Lower leg skin (tissue), 3 donors: ENCODE data around the gene CLDN14.

Experiments used
- POLR2A ChIP-seq, 2 donors: fragments of 450-650 bp; IDR thresholded peaks; one replicate each; pipeline ENCODE4 v1.6.1; 2016 to 2017; ENCODE audit warnings: antibody characterized with exemption in 2 of 2, mild to moderate bottlenecking in 1 of 2, moderate library complexity in 1 of 2
- TF ChIP-seq, protein P1 (sequence below), 3 donors: fragments of 450-650 bp; IDR thresholded peaks; one replicate each; pipeline ENCODE4 v1.5.1; 2016; ENCODE audit warnings: antibody characterized with exemption in 3 of 3, mild to moderate bottlenecking in 3 of 3, moderate library complexity in 2 of 3

DNA sequence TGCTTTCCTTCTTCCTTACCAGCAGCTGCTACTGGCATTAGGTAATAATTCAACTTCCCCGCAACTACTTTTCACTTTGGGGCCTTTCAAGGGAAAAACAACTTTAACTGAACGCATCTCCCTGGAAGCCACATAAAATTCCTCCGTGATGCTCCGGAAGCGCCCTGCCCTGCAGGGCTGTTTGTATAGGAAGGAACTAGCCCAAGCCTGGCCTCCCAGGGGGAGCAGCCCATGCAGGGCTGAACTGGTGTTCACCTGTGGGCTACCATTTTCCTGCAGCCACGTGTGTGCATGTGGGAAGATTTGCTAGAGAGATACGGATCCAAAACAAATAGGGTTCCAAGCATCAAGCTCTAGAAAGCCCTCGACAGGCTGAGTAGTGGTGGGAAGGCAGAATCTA lies 14.4 kb downstream of the CLDN14 start:
- TF ChIP-seq, protein P1, sequence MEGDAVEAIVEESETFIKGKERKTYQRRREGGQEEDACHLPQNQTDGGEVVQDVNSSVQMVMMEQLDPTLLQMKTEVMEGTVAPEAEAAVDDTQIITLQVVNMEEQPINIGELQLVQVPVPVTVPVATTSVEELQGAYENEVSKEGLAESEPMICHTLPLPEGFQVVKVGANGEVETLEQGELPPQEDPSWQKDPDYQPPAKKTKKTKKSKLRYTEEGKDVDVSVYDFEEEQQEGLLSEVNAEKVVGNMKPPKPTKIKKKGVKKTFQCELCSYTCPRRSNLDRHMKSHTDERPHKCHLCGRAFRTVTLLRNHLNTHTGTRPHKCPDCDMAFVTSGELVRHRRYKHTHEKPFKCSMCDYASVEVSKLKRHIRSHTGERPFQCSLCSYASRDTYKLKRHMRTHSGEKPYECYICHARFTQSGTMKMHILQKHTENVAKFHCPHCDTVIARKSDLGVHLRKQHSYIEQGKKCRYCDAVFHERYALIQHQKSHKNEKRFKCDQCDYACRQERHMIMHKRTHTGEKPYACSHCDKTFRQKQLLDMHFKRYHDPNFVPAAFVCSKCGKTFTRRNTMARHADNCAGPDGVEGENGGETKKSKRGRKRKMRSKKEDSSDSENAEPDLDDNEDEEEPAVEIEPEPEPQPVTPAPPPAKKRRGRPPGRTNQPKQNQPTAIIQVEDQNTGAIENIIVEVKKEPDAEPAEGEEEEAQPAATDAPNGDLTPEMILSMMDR (IDR thresholded peaks at IDR 0.05) = no peak
- TF ChIP-seq POLR2A (IDR thresholded peaks at IDR 0.05) = no peak
